Placental epithelial cell (primary cell): ENCODE results near the gene GNE. TPM values are rescaled to one million over a fixed set of nuclear protein-coding genes. Genes with fewer than 3 reads are reported as not detected.

Source experiments
- small RNA-seq: library from RNA; depleted of rRNA; stranded (forward); fragments of <200 nt; gene quantifications from one replicate; pipeline ENCODE3, GENCODE V24; 2012
- total RNA-seq: library from RNA; depleted of rRNA; stranded (reverse); fragments of >200 nt; gene quantifications from 2 replicates; pipeline ENCODE4 v1.2.3, GENCODE V29; 2012

GNE gene
- 13.3 and 21.8 TPM in 2 replicates for total RNA-seq

GRCh38 chr9:36258208-36258995 lies at the start of gene GNE:
Gene GNE (minus strand): TSS chr9:36258448. CDS start chr9:36249355, 9,093 bp downstream.

GRCh38 chr9:36190388-36191289 lies 67.6 kb downstream of the GNE start, which contains the start of gene CLTA:
Gene CLTA (plus strand): TSS chr9:36190921. CDS start chr9:36191057, 136 bp downstream.

GRCh38 chr9:36169166-36169565 lies 89.1 kb downstream of the GNE start, which contains the start of gene CCIN:
Gene CCIN (plus strand): TSS chr9:36169388. CDS start chr9:36169503, 115 bp downstream.

Small RNA genes lying within 50 kb of the gene (small RNA-seq; reads per million reads assigned to genes)
- not detected for gene RNU4-53P

Other genes starting within 250 kb of the GNE start
- 22.2 and 54.2 TPM in 2 replicates for gene RECK, start 221.5 kb downstream of the GNE start, total RNA-seq
- gene GLIPR2, start 121.7 kb downstream of the GNE start, total RNA-seq, result 36.3 and 83.6 TPM in 2 replicates
- gene CCIN, start 89.1 kb downstream of the GNE start, total RNA-seq, result 3.7 and 3.9 TPM in 2 replicates
- 204 and 250 TPM in 2 replicates for gene CLTA, start 67.5 kb downstream of the GNE start, total RNA-seq
- 14.5 and 27.1 TPM in 2 replicates for gene RNF38, start 141.8 kb upstream of the GNE start, total RNA-seq